Measurements from ENCODE around the gene YTHDF1. TPM values are rescaled to one million over a fixed set of nuclear protein-coding genes. Genes with fewer than 3 reads are reported as not detected.
A peak's percentile ranks its signal among the peaks of the same experiment; 100 is the strongest.

Gene YTHDF1
- total RNA-seq, 1 donor from 2014 or later: 13.0 TPM

DNA sequence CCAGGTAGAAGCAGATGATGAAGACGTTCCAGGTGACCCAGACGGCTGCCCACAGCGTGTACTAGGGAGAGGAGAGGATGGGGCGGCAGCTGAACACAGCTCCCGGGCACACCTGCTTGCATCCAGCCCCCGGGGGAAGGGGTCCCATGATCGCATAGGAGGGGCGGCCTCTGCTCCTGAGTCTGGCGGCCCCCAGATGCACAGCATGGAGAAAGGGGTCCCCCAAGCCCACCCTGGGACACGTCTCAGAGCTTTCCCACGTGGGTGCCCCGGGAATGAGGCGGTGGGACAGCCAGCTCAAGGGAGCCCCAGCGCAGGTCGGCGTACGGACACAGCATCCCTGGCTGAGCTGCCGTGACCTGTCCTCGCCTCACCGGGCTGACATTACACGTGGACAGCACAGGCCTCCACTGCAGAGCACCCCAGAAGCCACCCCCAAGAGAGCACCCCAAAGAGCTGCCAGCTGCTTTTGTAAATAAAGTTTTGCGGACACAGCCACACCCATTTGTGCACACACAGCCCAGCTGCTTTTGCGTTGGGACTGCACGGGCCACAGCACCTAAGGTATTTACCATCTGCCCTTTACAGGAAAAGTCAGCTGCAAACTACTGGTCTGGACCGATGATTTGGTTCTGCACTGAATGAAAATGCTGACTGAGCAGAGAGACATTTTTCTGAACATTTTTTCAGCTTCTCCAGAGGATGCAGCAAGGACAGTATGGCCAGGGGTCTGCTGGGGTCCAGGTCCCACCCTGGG lies 33.1 kb upstream of the YTHDF1 start:
- DNase-seq (ENCODE audit: low spot score): no peak

DNA sequence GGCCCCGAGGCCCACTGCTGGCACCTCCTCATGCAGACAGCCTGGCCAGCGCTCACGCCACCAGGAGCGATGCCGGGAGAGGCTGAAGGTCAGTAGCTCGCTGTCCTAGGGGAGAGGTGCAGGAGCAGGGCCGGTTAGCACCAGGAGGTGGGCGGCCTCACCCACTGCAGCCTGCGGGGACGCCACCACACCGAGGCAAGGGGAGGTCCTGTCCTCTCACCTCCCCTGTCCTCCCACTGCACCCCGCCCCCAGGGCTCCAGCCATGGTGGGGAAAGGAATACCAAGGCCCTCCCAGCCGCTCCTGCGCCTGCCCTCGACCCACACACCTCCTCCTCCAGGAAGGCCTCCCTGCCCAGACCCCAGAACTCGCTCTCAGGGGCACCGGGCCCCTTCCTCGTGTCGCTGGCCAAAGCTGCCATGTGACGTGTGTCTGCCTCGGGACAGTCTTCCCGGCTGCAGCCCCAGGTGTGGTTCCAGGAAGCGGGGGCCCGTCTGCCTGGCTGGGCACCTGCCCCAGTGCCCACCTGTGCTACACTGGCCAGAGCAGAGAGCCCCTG lies 31.8 kb upstream of the YTHDF1 start:
- DNase-seq (ENCODE audit: low spot score): no peak

DNA sequence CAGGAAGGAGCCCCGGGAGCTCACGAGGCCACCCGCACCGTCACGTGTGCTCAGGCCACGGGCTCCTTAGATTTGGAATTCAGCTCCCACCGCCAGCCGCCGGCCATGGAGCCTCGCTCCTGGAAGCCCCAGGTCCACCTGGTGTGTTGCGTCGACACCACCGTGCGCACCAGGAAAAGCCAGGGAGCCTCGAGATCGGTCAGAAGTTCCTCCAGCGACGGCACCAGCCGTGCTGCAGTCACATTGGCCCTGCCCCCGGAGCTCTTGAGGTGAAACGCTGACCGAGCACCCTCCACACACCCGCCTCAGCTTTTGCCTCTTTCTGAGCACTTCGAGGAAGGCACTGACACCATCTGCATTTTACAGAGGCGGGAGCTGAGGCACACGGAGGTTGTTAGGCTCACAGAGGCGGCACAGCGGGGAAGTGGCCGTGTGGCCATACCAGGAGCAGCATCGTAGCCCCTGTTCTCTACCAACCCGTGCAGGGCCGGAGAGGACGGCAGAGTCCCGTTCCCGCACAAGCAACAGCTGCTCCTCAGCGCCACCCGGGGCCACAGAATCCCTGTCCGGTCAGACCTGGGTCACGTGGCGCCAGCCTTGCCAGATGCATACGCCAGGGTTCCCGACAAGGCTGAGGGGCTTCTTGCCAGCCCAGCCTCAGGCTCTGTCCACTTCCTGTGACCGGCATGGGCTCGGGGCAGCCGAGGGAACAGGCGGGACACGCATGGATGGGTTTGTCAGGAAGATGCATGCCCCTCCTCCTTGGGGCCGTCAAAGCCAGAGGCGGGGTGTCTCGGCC lies 30.8 kb upstream of the YTHDF1 start:
- no peak for DNase-seq (ENCODE audit: low spot score)

DNA sequence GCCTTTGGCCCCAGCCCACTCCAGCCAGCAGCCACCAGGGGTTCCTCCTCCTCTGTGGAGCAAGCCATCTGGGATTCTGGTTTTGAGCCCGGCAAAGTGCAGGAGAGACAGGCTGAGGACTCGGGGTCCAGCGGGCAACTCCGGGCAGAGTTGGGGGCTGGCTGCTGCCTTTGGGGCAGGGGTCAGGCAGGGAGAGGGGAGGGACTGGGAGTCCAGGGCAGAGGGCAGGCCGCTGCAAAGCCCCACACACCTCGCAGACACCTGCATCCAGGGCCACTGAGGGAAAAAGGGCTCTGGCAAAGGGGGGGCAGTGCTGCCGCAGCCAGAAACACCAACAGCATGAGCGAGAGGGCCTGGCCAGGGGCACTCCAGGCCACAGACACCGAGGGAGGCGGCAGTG lies 28.5 kb upstream of the YTHDF1 start:
- no peak for DNase-seq (ENCODE audit: low spot score)

DNA sequence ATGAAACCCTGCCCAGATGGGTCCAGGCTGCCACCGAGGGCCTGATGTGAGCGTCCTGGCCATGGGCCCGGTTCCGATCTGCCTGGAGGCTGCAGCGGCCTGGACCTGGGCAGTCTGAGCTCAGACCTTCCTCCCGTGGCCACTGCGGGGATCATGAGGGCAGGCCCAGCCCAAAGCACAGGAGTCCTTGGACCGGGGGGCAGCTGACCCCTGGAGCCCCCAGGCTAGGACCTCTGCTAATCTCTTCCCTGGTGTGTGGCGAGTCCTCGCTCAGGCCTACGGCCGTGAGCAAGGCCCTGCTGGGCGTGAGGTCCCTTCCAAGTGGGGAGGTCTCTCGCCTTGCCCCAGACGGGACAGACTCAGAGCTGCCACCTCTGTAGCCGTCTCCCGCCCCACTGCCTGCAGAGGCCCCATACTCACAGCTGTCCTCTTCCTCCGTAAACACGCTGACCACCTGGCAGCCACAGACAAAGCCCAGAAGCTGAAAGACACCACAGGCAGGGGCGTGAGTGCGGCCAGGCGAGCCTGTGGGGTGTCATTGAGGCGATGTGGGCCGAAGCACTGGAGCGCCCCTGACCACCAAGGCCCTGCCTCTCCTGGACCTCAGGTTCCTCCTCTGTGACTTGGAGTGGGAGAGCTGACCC lies 27.8 kb upstream of the YTHDF1 start:
- DNase-seq (ENCODE audit: low spot score): no peak

GRCh38 chr20:63242736-63243135 lies 26.8 kb upstream of the YTHDF1 start:
- DNase-seq (ENCODE audit: low spot score): no peak

- DNase-seq (ENCODE audit: low spot score): no peak
Measured at GRCh38 chr20:63241272-63241671, 25.3 kb upstream of the YTHDF1 start.

DNA sequence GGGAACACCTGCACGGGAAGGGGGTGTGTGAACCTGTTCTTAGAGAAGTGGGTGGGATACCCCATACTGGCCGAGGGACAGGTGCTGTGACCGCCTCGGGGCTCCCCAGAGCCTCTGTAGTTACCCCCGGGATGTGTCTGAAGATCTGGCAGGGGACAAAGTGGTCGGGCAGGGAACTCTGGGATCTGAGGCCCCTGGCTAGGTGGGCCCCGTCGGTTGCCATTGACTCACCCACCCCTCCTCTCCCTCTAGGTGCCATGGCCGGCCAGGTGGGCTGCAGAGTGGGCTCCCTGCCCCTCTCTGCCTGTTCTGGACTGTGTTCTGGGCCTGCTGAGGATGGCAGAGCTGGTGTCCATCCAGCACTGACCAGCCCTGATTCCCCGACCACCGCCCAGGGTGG lies 24.1 kb upstream of the YTHDF1 start:
- no peak for DNase-seq (ENCODE audit: low spot score)

DNA sequence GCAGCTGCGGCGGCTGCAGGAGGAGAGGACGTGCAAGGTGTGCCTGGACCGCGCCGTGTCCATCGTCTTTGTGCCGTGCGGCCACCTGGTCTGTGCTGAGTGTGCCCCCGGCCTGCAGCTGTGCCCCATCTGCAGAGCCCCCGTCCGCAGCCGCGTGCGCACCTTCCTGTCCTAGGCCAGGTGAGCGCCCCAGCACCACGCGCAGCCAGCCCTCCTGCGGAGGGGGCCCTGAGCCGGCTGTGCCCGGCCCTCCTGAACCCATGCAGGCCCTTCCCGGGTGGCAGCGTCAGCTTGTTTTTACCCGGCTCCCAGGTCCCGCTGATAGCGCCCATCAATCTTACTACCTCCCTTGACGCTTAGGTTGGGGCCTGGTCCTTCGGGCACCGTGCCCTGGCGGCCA lies 23.5 kb upstream of the YTHDF1 start:
- no peak for DNase-seq (ENCODE audit: low spot score)

GRCh38 chr20:63238514-63239125 lies 22.7 kb upstream of the YTHDF1 start:
- DNase-seq (ENCODE audit: low spot score): no peak

DNA sequence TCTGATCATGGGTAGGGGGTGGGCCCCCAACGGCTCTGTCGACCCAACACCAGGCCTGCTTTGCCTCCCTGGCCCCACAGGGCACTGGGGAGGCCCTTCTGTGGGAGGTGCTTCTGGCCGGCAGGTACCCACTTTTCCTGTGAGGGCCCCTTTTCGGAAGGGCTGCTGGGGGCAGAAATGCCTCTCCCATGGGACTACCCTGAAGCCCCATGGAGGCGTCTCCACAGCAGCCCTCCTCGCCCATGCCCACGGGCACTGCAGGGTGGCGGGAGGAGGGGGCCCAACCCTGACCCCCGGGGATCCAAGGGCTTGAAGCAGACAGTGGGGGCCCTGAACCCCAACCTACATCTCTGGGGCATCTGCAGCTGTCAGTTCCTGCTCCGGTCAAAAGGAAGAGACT lies 22.1 kb upstream of the YTHDF1 start:
- DNase-seq (ENCODE audit: low spot score): no peak

DNA sequence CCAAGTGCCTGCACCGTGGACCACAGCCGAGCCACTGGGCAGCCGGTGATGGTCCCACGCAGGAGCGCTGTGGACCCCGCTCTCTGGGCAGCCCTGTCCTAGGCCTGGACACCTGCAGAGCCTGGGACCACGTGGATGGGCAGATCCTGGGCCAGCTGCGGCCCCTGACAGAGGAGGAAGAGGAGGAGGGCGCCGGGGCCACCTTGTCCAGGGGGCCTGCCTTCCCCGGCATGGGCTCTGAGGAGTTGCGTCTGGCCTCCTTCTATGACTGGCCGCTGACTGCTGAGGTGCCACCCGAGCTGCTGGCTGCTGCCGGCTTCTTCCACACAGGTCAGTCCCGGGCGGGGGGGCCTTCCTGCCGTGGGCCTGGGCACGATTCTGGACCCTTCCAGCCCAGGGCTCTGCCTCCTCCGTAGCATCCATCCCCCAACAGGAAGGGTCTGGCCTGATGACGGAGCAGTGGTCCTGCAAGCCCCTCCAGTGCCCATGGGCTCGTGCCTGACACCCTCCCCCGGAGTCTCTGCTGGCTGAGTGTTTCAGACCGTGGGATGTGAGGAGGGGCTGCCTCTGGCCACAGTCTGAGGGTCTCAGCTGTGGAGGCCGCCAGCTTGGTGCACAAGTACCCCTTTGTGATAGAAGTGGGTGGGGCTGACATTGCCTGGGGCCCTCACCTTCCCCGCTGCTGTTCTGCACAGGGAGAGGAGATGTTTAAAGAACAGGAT lies 20.3 kb upstream of the YTHDF1 start:
- no peak for DNase-seq (ENCODE audit: low spot score)

DNA sequence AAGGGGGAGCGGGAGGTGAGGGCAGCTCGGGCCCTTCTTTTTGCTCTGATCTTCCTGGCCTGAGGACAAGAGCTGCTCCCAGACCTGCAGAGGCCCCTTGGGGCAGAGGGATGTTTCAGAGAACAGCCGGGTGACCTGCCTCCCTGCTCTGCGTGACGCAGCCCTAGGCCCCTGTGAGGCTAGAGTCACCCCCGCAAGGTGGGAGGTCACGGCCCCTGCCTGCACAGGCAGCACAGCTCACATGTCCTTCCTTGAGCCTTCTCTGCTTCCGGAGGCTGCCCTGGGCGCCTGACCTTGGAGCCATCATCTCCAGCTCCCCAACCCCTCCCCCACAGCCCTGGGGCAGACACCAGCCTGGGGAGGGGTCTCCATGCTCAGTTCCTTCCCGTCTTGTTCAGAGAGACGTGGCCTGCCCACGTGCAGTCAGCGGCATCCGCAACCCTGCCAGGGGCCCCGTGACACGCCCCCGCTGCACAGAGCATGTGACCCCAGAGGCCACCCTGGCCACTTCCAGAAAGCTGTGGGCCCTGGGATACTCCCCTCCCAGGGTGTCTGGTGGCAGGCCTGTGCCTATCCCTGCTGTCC lies 19.6 kb upstream of the YTHDF1 start, which contains the start of gene BIRC7:
BIRC7 (plus strand) TSS at position 507 of the 585 bp plus-strand sequence. CDS start 192 bp downstream, outside the sequence.
- no peak for DNase-seq (ENCODE audit: low spot score)

DNA sequence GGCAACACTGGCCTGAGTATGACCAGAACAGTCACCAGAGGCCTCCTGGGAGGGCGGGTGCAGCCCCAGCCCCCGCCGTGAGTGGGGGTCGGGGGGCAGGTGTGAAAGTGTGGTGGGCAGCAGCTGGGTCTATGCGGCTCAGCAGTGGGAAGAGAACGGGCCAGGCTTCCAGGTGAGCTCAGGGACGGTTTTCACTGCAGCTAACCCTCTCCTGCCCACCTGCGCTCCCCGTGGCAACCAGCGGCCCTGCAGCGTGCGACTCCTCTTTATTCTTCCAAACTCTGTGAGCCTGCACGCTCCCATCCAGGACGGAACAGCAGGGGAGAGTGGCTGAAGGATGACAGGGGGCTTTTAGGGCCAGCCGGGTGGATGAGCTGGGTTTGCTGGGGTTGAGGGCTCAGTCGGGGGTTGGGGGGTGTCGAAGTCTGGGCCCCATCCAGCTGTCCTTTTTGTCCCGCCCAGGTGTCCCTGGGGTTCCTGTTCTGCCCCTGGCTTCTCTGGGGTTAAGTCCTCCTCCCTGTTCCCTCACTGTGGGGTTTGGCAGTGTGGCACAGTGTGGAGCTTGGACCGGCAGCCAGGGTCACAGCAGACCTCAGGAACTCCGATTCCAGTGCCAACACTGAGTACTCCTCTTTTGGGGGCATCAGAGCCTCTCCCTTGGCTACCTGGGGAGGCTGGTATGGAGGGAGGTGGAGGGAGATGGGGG lies 18.9 kb upstream of the YTHDF1 start:
- no peak for DNase-seq (ENCODE audit: low spot score)

DNA sequence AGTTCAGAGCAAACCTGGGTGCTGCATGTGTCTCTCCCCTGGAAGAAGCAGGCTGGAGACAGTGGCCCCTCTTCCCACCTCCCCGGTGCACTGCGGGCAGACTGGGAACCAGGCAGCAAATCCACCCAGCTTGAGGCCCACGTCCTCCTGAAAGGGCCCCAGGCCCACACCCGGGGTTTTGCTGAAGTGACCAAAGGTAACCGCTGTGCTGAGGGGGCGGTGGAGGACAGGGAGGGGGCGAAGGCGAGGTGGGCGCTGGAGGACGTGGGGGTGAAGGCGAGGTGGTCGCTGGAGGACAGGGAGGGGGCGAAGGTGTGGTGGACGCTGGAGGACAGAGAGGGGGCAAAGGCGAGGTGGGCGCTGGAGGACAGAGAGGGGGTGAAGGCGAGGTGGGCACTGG lies 18.0 kb upstream of the YTHDF1 start:
- DNase-seq (ENCODE audit: low spot score): no peak

- no peak for DNase-seq (ENCODE audit: low spot score)
Measured at GRCh38 chr20:63233061-63233344, 17.1 kb upstream of the YTHDF1 start.

- DNase-seq (ENCODE audit: low spot score): peak; percentile 61
Measured at GRCh38 chr20:63232235-63233060, 16.5 kb upstream of the YTHDF1 start.

DNA sequence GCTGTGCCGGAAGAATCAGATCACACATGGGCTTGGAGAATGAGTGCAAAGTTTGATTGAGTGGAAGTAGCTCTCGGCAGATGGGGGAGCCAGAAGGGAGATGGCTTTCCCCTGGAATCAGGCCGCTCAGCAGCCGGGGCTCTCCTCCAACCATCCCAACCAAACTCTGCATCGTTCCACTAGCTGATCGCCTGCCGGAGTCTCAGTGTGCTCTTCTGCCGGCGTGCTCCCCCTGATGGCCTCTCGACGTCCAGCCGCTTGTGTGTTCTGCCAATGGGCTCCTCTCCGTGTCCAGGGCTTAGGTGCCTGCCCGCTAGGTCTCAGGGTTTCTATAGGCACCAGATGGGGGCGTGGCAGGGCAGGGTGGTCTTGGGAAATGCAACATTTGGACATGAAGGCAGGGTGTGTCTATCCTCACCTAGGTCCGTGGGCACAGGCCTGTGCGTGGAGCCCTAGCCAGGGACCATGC lies 14.9 kb upstream of the YTHDF1 start:
- peak; percentile 83 for DNase-seq (ENCODE audit: low spot score)

DNA sequence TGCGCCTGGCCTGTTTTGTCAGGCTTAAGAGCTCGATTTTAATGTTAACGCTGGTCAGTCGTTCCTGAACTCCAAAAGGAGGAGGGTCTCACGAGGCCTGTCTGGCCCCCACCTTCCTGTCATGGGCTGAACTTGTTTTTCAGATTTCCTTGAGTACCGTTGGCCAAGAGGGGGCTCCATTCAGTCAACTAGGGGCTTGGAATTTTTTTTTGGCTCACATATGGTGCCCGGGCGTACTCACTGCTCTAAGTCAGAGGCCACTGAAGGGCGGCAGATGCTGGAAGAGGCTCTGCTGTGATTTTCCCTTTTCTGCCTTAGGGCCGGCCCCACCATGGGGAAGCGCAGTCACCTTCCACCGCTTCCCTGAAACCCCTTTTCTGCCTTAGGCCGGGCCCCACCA lies 12.9 kb upstream of the YTHDF1 start:
- peak; percentile 56 for DNase-seq (ENCODE audit: low spot score)
